HG03064 (cell line): ENCODE data around the gene CELF6.

ENCODE experiments used
- ATAC-seq: cut with Tn5 transposase; IDR thresholded peaks from one replicate; pipeline ENCODE4 v1.9.1; 2021; ENCODE audit warnings: low read depth; ENCODE audit not compliant: unreplicated experiment

Gene CELF6

DNA sequence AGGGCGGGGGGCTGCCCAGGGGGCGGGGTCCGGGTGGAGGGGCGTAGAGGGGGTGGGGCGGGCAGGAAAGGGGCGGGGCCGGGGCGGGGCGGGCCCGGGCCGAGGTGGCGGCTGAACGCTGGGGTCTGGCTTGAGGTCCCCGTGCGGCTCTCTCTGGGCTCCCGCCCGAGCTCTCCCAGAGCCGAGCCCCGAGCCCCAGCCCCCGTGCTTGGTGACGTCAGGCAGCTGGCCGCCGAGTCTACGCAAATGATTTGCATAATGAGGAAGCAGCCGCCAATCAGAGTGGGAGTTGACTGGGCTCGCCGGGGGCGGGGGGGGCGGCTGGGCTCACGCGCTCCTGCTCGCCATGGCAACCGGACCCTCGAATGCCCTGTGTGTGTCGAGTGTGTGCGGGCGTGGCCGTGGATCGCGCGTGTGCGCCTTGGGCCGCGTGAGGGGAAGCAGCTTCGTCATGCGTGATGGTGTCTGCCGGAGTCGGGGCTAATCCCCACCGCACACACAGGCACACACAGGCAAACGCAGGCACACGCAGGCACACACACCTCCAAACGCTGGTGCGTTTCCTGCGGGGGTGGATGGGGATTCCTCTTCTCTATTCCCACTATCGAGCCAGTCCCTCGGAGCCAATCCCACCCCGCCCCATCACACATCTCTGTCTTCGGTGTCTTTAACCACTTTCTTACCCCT is at the start of gene CELF6:
Gene CELF6, minus strand, starts transcription at position 173 of the 687 bp plus-strand sequence. CDS start 283 bp downstream, outside the sequence.
- ATAC-seq: no peak

DNA sequence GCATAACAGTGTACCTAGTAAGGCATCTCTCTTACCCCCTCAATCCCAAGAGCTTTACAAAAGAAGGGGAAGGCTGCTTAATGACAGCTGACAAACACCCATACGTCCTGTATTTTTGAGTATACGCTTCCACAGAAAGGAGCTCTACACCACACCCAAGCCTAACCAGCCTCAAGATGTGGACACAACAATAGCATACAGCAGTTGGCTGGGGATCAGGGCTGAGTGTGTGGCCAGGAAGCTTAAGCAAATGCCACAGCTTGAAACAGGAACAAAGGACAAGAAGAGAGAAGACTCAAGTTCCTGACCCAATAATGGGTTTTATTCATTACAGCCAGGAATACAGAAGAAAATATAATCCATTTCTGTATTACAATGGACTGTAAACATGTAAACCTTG is 48.9 kb upstream of the CELF6 start:
- ATAC-seq: no peak

- ATAC-seq: no peak
These were observed 48.4 kb upstream of the CELF6 start for GRCh38 chr15:72368325-72368724.

DNA sequence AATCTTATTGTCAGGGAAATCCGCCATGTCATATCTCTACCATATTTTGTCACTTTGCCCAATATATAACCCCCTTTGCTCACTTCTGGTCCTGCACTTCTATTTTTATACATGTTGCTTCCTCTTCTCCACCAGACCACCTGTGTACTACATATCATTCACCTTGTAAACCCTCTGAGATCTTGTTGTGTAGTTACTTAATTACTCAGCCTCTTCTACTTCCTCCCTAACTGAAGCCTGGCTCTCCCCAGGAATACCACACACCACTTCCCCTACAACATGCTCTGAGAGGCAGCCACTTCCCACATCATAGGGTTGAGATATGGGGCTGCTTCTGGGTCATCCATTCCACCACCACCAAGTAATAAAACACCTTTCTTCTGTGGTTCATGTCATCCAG is 45.9 kb upstream of the CELF6 start:
- peak; percentile 95 for ATAC-seq

DNA sequence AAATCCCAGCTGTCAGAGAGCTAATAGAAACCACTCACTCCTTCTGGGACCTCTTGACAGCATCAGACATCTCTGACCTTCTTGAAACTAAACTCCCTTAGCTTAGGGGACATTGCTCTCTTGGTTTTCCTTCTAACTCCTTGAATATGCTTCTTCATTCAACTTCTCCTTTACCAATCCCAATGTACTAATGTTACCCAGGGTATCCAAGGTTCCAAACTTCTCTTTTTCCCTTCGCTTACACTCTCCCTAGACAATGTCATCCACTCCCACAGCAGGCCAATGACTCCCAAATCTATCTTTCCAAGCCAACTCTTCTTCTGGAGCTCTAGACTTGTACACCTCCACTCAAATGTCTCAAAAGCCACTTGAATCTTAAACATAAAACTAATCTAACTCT is 41.2 kb upstream of the CELF6 start:
- ATAC-seq: no peak

DNA sequence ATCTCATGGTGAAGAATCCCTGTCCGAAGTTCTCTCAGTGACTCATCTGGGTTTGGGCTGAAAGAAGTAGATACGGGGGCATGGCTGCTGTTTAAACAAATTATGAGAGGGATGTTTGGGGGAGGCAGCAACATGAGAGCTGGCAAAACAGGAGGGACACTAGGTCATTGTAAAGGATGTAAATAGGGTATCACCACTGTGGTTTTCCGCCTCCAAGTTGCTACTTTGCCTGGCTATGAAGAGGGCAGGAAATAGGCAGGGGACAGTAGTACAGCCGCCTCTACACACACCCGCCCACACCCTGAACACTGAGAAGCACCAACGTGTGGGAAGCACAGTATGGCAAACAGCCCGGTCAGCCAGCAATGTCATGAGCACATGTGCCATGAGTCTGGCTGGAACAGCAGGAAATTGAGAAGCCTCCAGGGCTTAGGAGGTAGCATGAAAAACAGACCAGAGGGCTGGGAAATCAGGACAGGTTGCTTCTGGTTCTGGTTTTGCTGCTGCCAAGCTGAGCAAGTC is 38.8 kb upstream of the CELF6 start:
- ATAC-seq: no peak

GRCh38 chr15:72358121-72358520 is 38.2 kb upstream of the CELF6 start:
- ATAC-seq: no peak

DNA sequence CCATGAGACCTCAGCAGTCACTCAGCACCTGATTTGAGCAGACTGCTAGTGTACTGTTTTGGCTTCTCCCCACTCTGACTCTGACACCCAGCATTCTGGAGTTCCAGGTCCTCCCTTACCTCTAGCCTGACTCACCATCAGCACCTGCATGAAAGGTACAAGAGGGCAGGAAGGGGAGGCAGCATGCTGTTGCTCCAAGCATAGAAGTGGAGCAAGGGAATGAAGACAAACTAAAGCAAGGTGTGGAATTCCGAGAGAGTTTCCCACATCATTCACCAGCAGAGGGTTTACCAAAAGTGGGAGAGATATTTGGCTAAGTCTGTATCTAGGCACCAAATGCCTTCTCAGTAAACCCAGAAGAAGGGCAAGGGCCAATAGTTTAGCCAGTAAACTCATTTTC is 34.5 kb upstream of the CELF6 start:
- no peak for ATAC-seq

- no peak for ATAC-seq
These were observed 33.3 kb upstream of the CELF6 start for GRCh38 chr15:72353266-72353665.

DNA sequence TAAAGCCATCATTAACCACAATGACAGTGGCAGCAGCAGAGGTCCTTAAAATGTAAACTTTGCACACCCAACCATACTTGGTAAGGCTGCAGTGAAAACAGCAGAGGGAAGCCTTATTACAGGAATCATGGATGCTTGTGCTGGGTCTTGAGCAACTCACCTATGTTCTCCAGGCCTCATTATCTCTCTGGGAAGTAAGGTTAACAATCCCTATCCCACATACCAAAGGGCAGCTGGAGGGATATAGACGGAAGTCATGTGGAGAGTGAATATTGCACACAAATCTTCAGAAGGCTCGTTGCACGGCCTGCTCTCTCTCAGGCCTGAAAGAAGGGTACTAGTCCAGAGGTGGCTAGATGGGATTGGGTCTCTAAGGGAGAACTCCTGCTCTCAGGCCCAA is 25.8 kb upstream of the CELF6 start:
- ATAC-seq: no peak

DNA sequence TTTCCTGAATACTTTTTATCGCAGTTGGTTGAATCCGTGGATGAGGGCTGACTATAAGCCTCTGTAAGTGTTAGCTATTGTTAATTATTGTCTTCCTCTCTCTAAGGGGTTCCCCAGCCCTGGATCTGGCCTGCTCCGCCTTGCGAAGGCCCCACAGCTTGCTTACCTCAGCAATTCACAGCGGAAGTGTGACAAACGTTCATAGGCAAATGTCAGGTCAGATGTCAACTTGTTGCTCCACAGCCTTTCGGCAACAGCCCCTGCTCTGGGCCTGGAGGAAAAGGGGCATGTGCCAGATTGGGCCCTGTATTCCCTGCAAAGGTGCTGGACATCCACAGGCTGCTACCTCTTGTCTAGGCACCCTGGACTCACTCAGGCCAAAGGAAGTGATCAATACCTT is 25.3 kb upstream of the CELF6 start:
- ATAC-seq: no peak

DNA sequence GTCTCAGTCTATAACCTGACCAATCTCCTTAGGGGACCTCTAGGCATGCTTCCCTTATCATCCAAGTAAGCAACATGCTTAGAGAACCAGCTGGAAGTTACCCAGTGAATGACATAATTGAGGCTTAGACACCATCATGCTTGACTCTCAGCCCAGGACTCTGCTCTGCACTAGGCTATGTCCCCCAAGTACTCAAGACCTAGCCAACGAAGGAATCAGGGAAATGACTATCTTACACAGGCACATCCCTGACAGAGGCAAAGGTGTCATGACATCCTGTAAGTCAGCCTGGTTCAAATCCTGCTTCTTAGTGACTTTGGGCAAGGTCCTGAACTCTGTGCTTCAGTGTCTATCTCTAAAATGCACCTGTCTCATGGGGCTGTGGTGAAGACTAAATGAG is 24.6 kb upstream of the CELF6 start:
- no peak for ATAC-seq

DNA sequence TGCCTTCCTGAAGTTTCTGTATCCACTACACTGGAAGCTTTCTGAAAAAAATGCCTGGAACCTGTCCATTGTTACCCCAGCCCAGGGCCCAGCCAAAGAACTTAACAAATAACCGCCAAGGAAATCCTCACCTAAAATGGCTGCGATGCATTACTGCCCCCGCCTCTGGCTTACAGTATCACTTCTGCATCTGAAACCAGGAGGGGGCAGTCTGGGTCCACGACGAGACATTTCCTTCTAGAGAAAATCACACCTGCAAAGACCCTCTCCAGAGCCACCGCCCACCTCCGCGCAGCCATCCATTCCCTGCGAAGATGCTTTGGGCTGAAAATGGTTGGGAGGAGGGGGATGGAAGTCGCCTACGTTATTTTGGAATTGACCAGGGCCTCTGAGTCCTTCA is 22.4 kb upstream of the CELF6 start:
- no peak for ATAC-seq

- no peak for ATAC-seq
These were observed 21.4 kb upstream of the CELF6 start for GRCh38 chr15:72341361-72341760.

GRCh38 chr15:72340366-72340765 is 20.4 kb upstream of the CELF6 start:
- ATAC-seq: no peak

GRCh38 chr15:72339777-72340177 is 19.8 kb upstream of the CELF6 start:
- no peak for ATAC-seq

DNA sequence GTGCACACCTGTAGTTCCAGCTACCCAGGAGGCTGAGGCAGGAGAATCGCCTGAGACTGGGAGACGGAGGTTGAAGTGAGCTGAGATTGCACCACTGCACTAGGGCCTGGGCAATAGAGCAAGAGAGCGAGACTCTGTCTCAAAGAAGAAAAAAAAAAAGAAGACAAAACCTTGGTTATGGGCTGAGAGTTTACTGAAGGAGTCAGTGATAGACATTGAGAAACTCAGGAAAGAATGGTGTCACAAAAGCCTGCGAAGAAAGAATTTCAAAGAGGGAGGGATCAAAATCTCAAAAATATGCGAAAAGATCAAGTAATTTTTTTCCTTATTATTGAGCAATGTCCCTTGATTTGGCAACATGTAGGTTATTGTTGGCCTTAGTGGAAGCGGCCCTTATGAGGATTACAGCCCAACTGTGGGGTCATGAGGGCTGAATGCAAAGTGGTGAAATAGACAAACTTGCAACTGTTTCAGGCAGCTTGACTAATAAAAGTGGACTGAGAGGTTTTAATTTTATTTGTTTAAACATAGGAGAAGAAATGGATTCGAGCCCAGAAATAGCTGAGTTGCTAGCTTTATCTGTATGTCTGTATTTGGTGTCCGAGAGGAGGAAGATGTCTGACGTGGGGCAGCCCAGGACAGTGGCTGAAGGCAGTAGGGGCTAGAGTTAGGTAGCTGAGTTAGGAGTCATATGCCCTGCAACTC is 18.8 kb upstream of the CELF6 start:
- no peak for ATAC-seq

DNA sequence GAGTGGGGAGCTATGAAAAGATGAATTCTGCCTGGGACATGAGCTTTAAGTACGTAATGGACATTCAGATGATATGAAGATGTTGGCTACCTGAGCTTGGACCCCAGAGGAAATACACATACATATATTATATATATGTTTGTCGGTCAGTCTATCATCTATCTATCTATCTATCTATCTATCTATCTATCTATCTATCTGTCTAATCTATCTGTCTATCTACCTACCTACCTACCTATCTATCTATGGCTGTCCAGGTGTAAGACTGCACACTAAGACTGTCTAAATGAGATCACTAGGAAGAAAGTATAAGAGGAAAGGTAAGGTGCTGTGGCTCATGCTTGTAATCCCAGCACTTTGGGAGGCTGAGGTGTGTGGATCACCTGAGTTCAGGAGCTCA is 18.2 kb upstream of the CELF6 start:
- no peak for ATAC-seq

GRCh38 chr15:72334842-72335241 is 14.9 kb upstream of the CELF6 start:
- no peak for ATAC-seq

- ATAC-seq: no peak
These were observed 11.1 kb upstream of the CELF6 start for GRCh38 chr15:72331021-72331420.

DNA sequence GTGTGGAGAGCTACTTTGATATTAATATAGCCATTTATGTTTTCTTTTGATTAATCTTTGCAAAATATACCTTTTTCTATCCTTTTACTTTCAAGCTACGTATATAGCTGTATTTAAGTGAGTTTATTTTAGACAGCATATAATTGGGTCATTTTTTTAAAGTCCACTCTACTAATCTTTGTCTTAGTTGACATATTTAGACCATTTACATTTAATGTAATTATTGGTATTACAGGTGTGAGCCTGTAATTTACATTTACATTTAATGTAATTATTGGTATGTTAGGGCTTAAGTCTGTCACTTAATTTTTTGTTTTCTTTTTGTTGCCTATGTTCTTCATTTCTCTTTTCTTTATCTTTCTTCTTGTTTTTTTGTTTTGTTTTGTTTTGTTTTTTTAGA is 3.8 kb upstream of the CELF6 start:
- ATAC-seq: no peak

DNA sequence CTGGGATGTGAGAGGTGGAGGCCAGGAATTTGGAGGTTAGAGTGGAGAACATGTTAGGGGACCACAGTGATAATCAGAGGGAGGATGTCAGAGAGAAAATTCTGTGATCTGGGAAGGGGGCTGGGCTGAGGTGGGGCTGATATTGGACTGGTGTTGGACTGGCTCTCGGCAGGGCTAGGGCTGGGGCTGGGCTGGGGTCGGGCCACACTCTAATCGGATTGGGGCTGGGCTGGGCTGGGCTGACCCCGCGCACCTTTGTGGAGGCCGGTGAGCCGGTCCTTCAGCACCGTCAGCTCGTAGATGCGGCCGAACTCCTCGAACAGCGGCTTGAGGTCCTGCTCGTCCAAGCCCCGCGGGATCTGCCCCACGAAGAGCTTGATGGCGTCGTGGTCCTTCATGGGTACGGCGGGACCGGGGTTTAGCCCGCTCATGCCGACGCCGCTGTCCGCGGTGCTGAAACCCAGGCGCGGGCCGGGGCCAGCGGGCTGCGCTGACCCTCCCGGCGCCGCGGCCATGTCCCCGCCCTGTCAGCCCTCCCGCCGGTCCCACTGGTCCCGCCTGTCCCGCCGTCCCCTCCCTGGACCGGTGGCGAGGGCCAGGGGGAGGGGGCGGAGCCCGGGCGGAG is 485 bp downstream of the CELF6 start:
- no peak for ATAC-seq
